ENCODE results near the gene TFPI2.

TFPI2 gene

DNA sequence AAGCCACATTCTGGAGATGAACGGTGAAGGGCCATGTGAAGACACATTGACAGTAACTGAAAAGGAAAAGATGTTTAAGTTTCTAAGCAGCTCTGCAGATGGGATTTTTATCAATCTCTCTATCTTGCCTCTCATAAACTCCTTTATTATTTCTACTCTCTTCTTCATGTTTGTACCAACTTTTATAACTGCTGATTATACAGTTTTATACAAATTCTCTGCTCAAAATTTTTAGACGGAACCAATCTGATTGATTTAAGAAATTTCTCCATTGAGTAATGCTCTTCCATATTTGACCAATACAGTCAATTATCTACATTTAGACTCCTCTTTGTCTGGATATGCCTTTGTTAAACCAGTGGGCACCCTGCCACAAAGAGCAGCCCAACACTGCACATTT is 31.7 kb downstream of the TFPI2 start:
- DNase-seq (ENCODE audit: low read depth in 1 of 2, low spot score in 1 of 2): no peak

GRCh38 chr7:93856323-93856722 is 34.2 kb downstream of the TFPI2 start:
- no peak for DNase-seq (ENCODE audit: low read depth in 1 of 2, low spot score in 1 of 2)

GRCh38 chr7:93855797-93856196 is 34.8 kb downstream of the TFPI2 start:
- no peak for DNase-seq (ENCODE audit: low read depth in 1 of 2, low spot score in 1 of 2)

DNA sequence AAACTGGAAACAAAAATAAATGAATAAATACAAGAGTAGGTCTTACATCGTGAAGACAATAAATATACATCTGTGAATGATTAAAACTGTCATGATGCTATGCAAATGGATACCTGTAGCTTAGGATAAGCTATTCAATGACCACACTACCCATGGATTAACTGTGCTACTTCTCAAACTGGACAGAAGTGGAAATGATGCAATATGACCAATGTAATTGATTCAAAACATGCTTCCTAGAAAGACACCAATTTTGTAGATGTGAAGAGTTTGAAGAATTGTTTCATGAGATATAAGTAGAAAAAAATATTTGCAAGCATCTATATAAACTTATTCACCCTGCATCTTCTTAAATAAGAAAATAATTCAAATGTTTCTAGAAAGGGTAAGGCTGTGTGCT is 36.1 kb downstream of the TFPI2 start:
- no peak for DNase-seq (ENCODE audit: low read depth in 1 of 2, low spot score in 1 of 2)

DNA sequence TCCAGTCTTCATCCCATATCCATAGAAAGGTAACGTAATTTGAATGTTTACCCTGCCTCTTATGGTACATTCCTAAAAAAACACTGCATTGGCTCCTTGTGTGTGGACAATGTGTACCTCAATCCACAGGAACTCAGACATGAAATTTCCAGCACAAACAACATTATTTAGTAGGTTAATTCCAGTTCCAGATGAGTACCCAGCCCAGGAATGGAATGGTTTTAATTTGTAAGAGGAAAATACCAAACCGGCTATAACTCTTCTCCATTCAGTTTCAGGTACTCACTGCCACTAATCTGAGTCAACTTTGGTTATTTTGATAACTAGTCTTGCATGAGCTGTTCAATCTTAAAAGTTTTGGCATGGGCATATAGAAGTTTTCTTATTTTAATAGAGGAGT is 39.0 kb downstream of the TFPI2 start:
- DNase-seq (ENCODE audit: low read depth in 1 of 2, low spot score in 1 of 2): no peak

DNA sequence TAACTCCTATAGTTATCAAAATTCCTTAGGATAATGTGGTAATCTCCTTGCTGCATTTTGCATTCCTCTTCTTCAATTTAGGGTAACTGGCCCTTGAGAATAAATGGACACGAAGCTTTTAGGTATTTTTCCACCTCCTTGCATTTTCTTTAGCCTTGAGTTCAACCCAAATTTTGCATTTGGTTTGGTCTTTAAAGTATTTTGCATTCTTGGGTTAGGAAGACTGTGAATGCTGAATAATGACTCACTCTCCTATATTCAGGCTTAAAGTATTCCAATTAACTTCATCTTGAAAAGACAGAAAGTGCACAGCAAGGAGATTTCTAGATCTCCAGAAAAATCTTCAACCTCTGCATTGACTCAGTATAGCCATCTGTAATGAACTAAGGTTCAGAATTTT is 47.3 kb downstream of the TFPI2 start:
- DNase-seq (ENCODE audit: low read depth in 1 of 2, low spot score in 1 of 2): no peak

DNA sequence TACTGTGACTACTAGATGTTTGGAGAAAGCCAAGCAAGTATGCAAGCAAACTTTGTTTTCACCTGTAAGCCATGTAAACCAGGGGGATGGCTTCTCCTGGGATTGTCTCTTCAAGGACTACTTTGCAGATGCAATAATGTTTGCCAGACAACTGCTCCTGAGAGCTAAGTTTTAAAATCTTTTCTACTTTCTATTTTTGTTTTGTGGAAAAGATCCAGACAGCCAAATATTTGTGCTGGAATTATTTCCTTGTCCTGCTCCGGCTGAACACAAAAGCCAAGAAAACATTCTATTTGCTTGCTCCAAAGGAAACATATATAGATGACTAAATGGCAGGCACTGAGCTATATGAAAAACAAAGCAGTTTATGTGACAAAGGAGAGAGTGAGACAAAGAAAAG is 51.6 kb downstream of the TFPI2 start:
- DNase-seq (ENCODE audit: low read depth in 1 of 2, low spot score in 1 of 2): no peak

DNA sequence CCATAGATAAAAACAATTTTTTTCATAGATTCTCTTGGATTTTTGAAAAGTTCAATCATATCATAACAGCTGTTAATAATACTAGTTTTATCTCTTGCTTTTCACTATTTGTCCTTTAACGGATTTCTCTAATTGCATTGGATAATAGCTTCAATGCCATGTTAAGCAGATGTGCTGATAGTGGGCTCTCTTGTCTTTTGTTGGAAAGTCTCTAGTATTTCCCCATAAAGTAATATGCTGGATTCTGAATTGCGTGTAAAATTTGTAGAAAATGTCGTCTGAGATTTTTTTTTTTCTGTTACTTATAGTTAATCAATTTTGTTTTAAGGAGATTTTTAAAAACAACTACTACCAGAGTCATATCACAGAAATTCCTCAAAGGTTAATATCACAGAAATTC is 53.3 kb downstream of the TFPI2 start:
- DNase-seq (ENCODE audit: low read depth in 1 of 2, low spot score in 1 of 2): no peak

DNA sequence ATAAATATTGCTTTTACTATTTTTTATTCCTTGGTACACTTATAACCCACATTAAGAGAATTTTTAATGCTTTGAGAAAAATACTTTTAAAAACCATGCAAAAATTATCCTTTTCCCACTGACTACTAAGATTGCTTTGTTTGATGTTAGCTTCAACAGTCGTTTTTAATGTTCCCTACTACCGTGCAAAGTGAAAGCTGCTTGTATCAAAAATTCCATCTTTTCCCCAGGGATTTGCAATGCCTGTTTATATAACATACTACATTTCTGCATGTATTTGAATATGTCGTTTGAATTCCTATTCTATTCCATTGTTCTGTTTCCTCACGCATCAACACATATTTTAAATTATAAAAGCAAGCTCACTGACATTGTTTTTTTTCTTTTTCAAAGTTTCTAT is 54.4 kb downstream of the TFPI2 start:
- no peak for DNase-seq (ENCODE audit: low read depth in 1 of 2, low spot score in 1 of 2)

DNA sequence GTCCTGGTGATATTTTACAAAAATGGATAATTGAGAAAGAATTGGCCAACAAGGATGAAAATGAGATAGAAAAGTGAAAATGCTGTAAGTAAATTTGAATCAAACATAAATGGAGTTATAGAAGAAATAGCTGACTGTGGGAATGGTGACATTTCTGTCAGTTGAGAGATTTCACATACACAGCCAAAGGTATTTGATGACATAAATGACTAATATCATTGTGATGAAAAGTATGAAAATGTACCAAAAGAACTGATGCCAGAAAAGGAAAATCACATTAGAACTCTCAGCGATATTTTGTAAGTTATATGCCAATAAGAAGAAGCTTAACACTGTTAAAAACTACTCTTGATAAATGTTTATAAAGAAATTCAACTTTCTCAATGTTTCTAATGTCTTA is 54.9 kb downstream of the TFPI2 start:
- DNase-seq (ENCODE audit: low read depth in 1 of 2, low spot score in 1 of 2): no peak

Measured in stimulated activated CD4-positive, alpha-beta T cell treated with anti-CD3 and anti-CD28 coated beads, Interleukin-15, amount 100 ng/mL, for 1 hour (primary cell).